OCI-LY3 (cell line): ENCODE results near the gene GPC4.

Source experiments
- CTCF ChIP-seq: fragments of 200-600, 300-600 bp; sonication (generic); IDR thresholded peaks from 2 replicates; pipeline ENCODE4 v1.5.1; 2014; ENCODE audit warnings: antibody characterized with exemption, low read length, low read depth
- EZH2phosphoT487 ChIP-seq: fragments of 200-600 bp; shearing (Covaris generic); IDR thresholded peaks from 2 replicates; pipeline ENCODE4 v1.6.1; 2018; ENCODE audit warnings: antibody characterized with exemption, mixed run types, low read depth

- no peak for TF ChIP-seq CTCF
- TF ChIP-seq EZH2phosphoT487 = no peak
Observed at GRCh38 chrX:133418588-133418987, 3.3 kb upstream of the GPC4 start.
